Neural cell (in vitro differentiated cells): ENCODE results near the gene FBXO47. TPM values are rescaled to one million over a fixed set of nuclear protein-coding genes. Genes with fewer than 3 reads are reported as not detected.

ENCODE experiments used
- H2AFZ ChIP-seq: fragments of 200-600, 300-800 bp; sonication (generic), shearing (Covaris generic); 2 replicates; pipeline ENCODE4 v1.6.0; 2014; ENCODE audit warnings: low read depth, mild to moderate bottlenecking, antibody characterized with exemption, low read length, moderate library complexity
- H3F3A ChIP-seq: fragments of 200-600 bp; shearing (Covaris generic); 2 replicates; pipeline ENCODE4 v1.6.1; 2016; ENCODE audit warnings: mild to moderate bottlenecking, moderate library complexity, mixed read lengths, antibody characterized with exemption, low read length; ENCODE audit not compliant: insufficient read depth, poor library complexity, severe bottlenecking
- H3K27ac ChIP-seq: fragments of 200-600, 300-800 bp; sonication (generic), shearing (Covaris generic); 2 replicates; pipeline ENCODE4 v1.5.1; 2014; ENCODE audit warnings: mild to moderate bottlenecking, low read length, moderate library complexity
- H3K27me3 ChIP-seq: fragments of 300-800, 200-600 bp; sonication (generic), shearing (Covaris generic); 2 replicates; pipeline ENCODE4 v1.6.0; 2014; ENCODE audit warnings: mild to moderate bottlenecking, low read depth, low read length, moderate library complexity; ENCODE audit not compliant: insufficient read depth
- H3K36me3 ChIP-seq: fragments of 300-800, 200-600 bp; sonication (generic), shearing (Covaris generic); 2 replicates; pipeline ENCODE4 v1.5.1; 2014; ENCODE audit warnings: mild to moderate bottlenecking, antibody characterized with exemption, low read length, moderate library complexity; ENCODE audit not compliant: insufficient read depth
- H3K4me2 ChIP-seq: fragments of 300-800, 200-600 bp; sonication (generic), shearing (Covaris generic); 2 replicates; pipeline ENCODE4 v1.6.0; 2014; ENCODE audit warnings: mild to moderate bottlenecking, low read length
- H3K4me3 ChIP-seq: fragments of 300-800, 200-600 bp; sonication (generic), shearing (Covaris generic); 2 replicates; pipeline ENCODE4 v1.5.1; 2014; ENCODE audit warnings: mild to moderate bottlenecking, low read length, moderate library complexity
- H3K79me2 ChIP-seq: fragments of 200-600 bp; shearing (Covaris generic); replicated peaks from 2 replicates; pipeline ENCODE4 v1.6.0; 2014; ENCODE audit warnings: mild to moderate bottlenecking, low read length, moderate library complexity; ENCODE audit not compliant: insufficient read depth
- H3K9ac ChIP-seq: fragments of 300-800, 200-600 bp; sonication (generic), shearing (Covaris generic); 2 replicates; pipeline ENCODE4 v1.6.1; 2016; ENCODE audit warnings: mild to moderate bottlenecking, low read length, mixed read lengths
- H3K9me2 ChIP-seq: fragments of 200-600 bp; shearing (Covaris generic); 2 replicates; pipeline ENCODE4 v1.6.1; 2016; ENCODE audit warnings: mild to moderate bottlenecking, low read length, mixed read lengths; ENCODE audit not compliant: insufficient read depth
- H3K9me3 ChIP-seq: fragments of 200-600, 300-800 bp; sonication (generic), shearing (Covaris generic); 2 replicates; pipeline ENCODE4 v1.6.1; 2016; ENCODE audit warnings: mild to moderate bottlenecking, mixed run types, low read length, moderate library complexity, mixed read lengths
- H4K20me1 ChIP-seq: fragments of 200-600 bp; shearing (Covaris generic); 2 replicates; pipeline ENCODE4 v1.6.1; 2016; ENCODE audit warnings: mild to moderate bottlenecking, mixed run types; ENCODE audit not compliant: insufficient read depth
- CTCF ChIP-seq: fragments of 450-650 bp; IDR thresholded peaks from 2 replicates; pipeline ENCODE4 v1.5.1; 2014; ENCODE audit warnings: antibody characterized with exemption, mild to moderate bottlenecking, moderate library complexity; ENCODE audit not compliant: poor library complexity, severe bottlenecking
- EP300 ChIP-seq: fragments of 450-650 bp; conservative IDR thresholded peaks from 2 replicates; pipeline ENCODE4 v1.6.1; 2014; ENCODE audit warnings: antibody characterized with exemption, mild to moderate bottlenecking, moderate library complexity; ENCODE audit not compliant: poor library complexity, severe bottlenecking
- EZH2 ChIP-seq: fragments of 200-600, 300-800 bp; shearing (Covaris generic), sonication (generic); IDR thresholded peaks from 2 replicates; pipeline ENCODE4 v1.6.1; 2014; ENCODE audit warnings: antibody characterized with exemption, low read length, borderline replicate concordance, mild to moderate bottlenecking; ENCODE audit not compliant: insufficient read depth, poor library complexity, severe bottlenecking
- MXI1 ChIP-seq: fragments of 450-650 bp; conservative IDR thresholded peaks from 2 replicates; pipeline ENCODE4 v1.6.1; 2014; ENCODE audit warnings: antibody characterized with exemption, mild to moderate bottlenecking; ENCODE audit not compliant: poor library complexity, severe bottlenecking
- POLR2AphosphoS5 ChIP-seq: IDR thresholded peaks from 2 replicates; pipeline ENCODE4 v1.6.1; 2012
- RAD21 ChIP-seq: fragments of 450-650 bp; conservative IDR thresholded peaks from 2 replicates; pipeline ENCODE4 v1.6.1; 2014; ENCODE audit warnings: antibody characterized with exemption, mild to moderate bottlenecking, moderate library complexity
- REST ChIP-seq: IDR thresholded peaks from 2 replicates; pipeline ENCODE4 v1.6.1; 2012; ENCODE audit warnings: borderline replicate concordance
- SMC3 ChIP-seq: fragments of 450-650 bp; conservative IDR thresholded peaks from 2 replicates; pipeline ENCODE4 v1.6.1; 2014; ENCODE audit warnings: antibody characterized with exemption, mild to moderate bottlenecking, moderate library complexity; ENCODE audit not compliant: poor library complexity
- TAF1 ChIP-seq: IDR thresholded peaks from 2 replicates; pipeline ENCODE4 v1.6.1; 2012; ENCODE audit warnings: low read depth
- polyA plus RNA-seq: library from polyadenylated mRNA; depleted of rRNA; stranded (reverse); fragments of >200 nt; gene quantifications from 2 replicates; pipeline ENCODE4 v1.2.3, GENCODE V29; 2014

FBXO47 gene
- polyA plus RNA-seq, 1 donor from 2014 or later, result not detected

GRCh38 chr17:38926293-38927070 is 40.7 kb downstream of the FBXO47 start:
- no peaks in the 10 kb centered on the region for H3K9me3 ChIP-seq
- no peak overlapping the region for H2AFZ ChIP-seq
- H3K27me3 ChIP-seq, result no peaks in the 10 kb centered on the region
- H3K79me2 ChIP-seq, result no peaks in the 10 kb centered on the region
- H4K20me1 ChIP-seq, result no peaks in the 10 kb centered on the region
- H3K4me3 ChIP-seq, result peak overlapping the region; percentile 59
- TF ChIP-seq SMC3 (no peak), REST (no peak), TAF1 (no peak), POLR2AphosphoS5 (no peak)
- no peak overlapping the region for H3K9ac ChIP-seq
- no peak overlapping the region for H3K27ac ChIP-seq
- H3K36me3 ChIP-seq, result no peaks in the 10 kb centered on the region
- no peaks in the 10 kb centered on the region for H3K9me2 ChIP-seq
- no peaks in the 10 kb centered on the region for H3F3A ChIP-seq
- no peak overlapping the region for H3K4me2 ChIP-seq

GRCh38 chr17:38925263-38925995 is 41.8 kb downstream of the FBXO47 start, which contains the start of gene LASP1NB:
Gene LASP1NB, plus strand, starts transcription at chr17:38925614.
- no peaks in the 10 kb centered on the region for H3F3A ChIP-seq
- peak within 1 kb of the TSS; percentile 45 for H2AFZ ChIP-seq
- peak within 1 kb of the TSS; percentile 75 for H3K27ac ChIP-seq
- H3K27me3 ChIP-seq, result no peaks in the 10 kb centered on the region
- H3K4me2 ChIP-seq, result no peak within 1 kb of the TSS
- TF ChIP-seq RAD21, result no peak
- TF ChIP-seq CTCF, result no peak
- no peak for TF ChIP-seq EP300
- TF ChIP-seq EZH2, result no peak
- TF ChIP-seq POLR2AphosphoS5, result peak; percentile 50
- peak; percentile 55 for TF ChIP-seq REST
- peak; percentile 76 for TF ChIP-seq TAF1
- TF ChIP-seq SMC3, result no peak
- TF ChIP-seq MXI1, result no peak
- no peaks in the 10 kb centered on the region for H4K20me1 ChIP-seq
- H3K79me2 ChIP-seq, result no peaks in the 10 kb centered on the region
- H3K4me3 ChIP-seq, result peak within 1 kb of the TSS; percentile 59
- H3K9ac ChIP-seq, result peak within 1 kb of the TSS; percentile 61
- no peaks in the 10 kb centered on the region for H3K36me3 ChIP-seq
- no peaks in the 10 kb centered on the region for H3K9me3 ChIP-seq
- H3K9me2 ChIP-seq, result no peaks in the 10 kb centered on the region
